ENCODE data around the gene HEPHL1. TPM values are rescaled to one million over a fixed set of nuclear protein-coding genes. Genes with fewer than 3 reads are reported as not detected.

HEPHL1 gene
- total RNA-seq, 1 donor from 2014 or later: not detected

- no peaks in the 10 kb centered on the region for H3K27me3 Mint-ChIP-seq (ENCODE audit: unreplicated experiment)
- H3K27ac Mint-ChIP-seq (ENCODE audit: unreplicated experiment): no peak overlapping the region
- DNase-seq (ENCODE audit: extremely low spot score, unreplicated experiment): no peak
- no peak overlapping the region for H3K4me3 Mint-ChIP-seq (ENCODE audit: unreplicated experiment)
- H3K36me3 Mint-ChIP-seq (ENCODE audit: unreplicated experiment): no peaks in the 10 kb centered on the region
- no peak for TF ChIP-seq CTCF (IDR thresholded peaks at IDR 0.05)
- peaks cover 73% of the 10 kb centered on the region for H3K4me1 Mint-ChIP-seq (ENCODE audit: unreplicated experiment)
- H3K9me3 Mint-ChIP-seq (ENCODE audit: unreplicated experiment): no peaks in the 10 kb centered on the region
These were observed 129.8 kb downstream of the HEPHL1 start for GRCh38 chr11:94150704-94151685.

GRCh38 chr11:94151903-94152677 is 130.9 kb downstream of the HEPHL1 start:
- Mint-ChIP-seq H3K4me1 (ENCODE audit: unreplicated experiment) (peaks cover 68% of the 10 kb centered on the region), H3K36me3 (ENCODE audit: unreplicated experiment) (peaks cover 2% of the 10 kb centered on the region), H3K27me3 (ENCODE audit: unreplicated experiment) (no peaks in the 10 kb centered on the region), H3K27ac (ENCODE audit: unreplicated experiment) (peak overlapping the region; percentile 78), H3K4me3 (ENCODE audit: unreplicated experiment) (no peak overlapping the region), H3K9me3 (ENCODE audit: unreplicated experiment) (no peaks in the 10 kb centered on the region)
- no peak for DNase-seq (ENCODE audit: extremely low spot score, unreplicated experiment)
- TF ChIP-seq CTCF (IDR thresholded peaks at IDR 0.05): no peak

GRCh38 chr11:94152678-94153065 is 131.5 kb downstream of the HEPHL1 start:
- H3K27ac Mint-ChIP-seq (ENCODE audit: unreplicated experiment): peak overlapping the region; percentile 78
- no peak for DNase-seq (ENCODE audit: extremely low spot score, unreplicated experiment)
- no peaks in the 10 kb centered on the region for H3K27me3 Mint-ChIP-seq (ENCODE audit: unreplicated experiment)
- H3K9me3 Mint-ChIP-seq (ENCODE audit: unreplicated experiment): no peaks in the 10 kb centered on the region
- peaks cover 63% of the 10 kb centered on the region for H3K4me1 Mint-ChIP-seq (ENCODE audit: unreplicated experiment)
- peaks cover 2% of the 10 kb centered on the region for H3K36me3 Mint-ChIP-seq (ENCODE audit: unreplicated experiment)
- no peak for TF ChIP-seq CTCF (IDR thresholded peaks at IDR 0.05)
- no peak overlapping the region for H3K4me3 Mint-ChIP-seq (ENCODE audit: unreplicated experiment)

DNA sequence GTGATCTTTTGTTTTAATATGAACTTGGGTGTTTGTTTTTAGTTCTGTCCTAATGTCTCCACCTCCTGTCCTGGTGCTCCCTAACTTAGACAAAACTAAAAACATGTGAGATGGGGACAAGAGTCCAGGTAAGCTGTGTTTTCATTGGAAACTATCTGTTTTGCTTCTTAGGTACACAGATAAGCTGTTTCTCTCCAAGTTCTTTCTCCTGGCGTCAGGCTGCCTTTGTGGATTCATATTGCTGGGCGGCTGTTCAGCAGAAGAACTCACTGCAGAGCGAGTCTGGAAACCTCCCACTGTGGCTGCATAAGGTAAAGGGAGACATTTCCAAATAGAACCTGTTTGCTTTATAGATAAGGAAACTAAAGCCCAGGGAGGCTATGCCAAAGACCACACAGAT is 132.2 kb downstream of the HEPHL1 start:
- Mint-ChIP-seq H3K27me3 (ENCODE audit: unreplicated experiment) (no peaks in the 10 kb centered on the region), H3K4me1 (ENCODE audit: unreplicated experiment) (peaks cover 57% of the 10 kb centered on the region)

More for the DNA sequence above, 132.2 kb downstream of the HEPHL1 start:
- Mint-ChIP-seq H3K9me3 (ENCODE audit: unreplicated experiment) (no peaks in the 10 kb centered on the region), H3K4me3 (ENCODE audit: unreplicated experiment) (no peak overlapping the region), H3K36me3 (ENCODE audit: unreplicated experiment) (peaks cover 2% of the 10 kb centered on the region), H3K27ac (ENCODE audit: unreplicated experiment) (peak overlapping the region; percentile 78)
- no peak for TF ChIP-seq CTCF (IDR thresholded peaks at IDR 0.05)
- no peak for DNase-seq (ENCODE audit: extremely low spot score, unreplicated experiment)

Data from osteocyte (in vitro differentiated cells).